HCT116 (cell line): ENCODE measurements around the gene BAIAP2. TPM values are rescaled to one million over a fixed set of nuclear protein-coding genes. Genes with fewer than 3 reads are reported as not detected.

ENCODE experiments used
- ATAC-seq: fragments of 200-7000 bp; cut with Tn5 transposase; 2 replicates; pipeline ENCODE4 v1.9.1; 2020; ENCODE audit warnings: mild to moderate bottlenecking, moderate library complexity
- BruUV-seq: library from RNA; stranded (reverse); fragments of 400-500 nt; replicated peaks from 2 replicates; lab custom pipeline; 2021; lab: Mats Ljungman, UMichigan
- CTCF ChIA-PET: fragments of 300-600 bp; sonication (Branson Sonifier 250); formaldehyde crosslinking; loops from one replicate; lab custom pipeline; 2021; ENCODE audit warnings: antibody characterized with exemption; lab: Charles Lee
- POLR2A ChIA-PET: fragments of 300-600, 350-600 bp; sonication (Branson Sonifier 250); formaldehyde crosslinking; loops from one replicate; lab custom pipeline; 2021; ENCODE audit warnings: antibody characterized with exemption; lab: Charles Lee
- RAD21 ChIA-PET, 2 experiments: fragments of 300-600 bp; sonication (Branson Sonifier 250); formaldehyde crosslinking; loops; one replicate each; lab custom pipeline; 2023; ENCODE audit warnings: low total read pairs in 2 of 2; ENCODE audit not compliant: uncharacterized antibody in 2 of 2, unreplicated experiment in 2 of 2, low non-redundant PET in 1 of 2; lab: Charles Lee
- DNase-seq: peaks from one replicate; pipeline ENCODE4 v3.0.0-alpha.2; 2010; ENCODE audit warnings: low read depth, low spot score
- H2AFZ ChIP-seq: fragments of 200-600 bp; shearing (Covaris generic), sonication (generic); 2 replicates; pipeline ENCODE4 v1.6.1; 2017; ENCODE audit warnings: low read depth, mixed run types, mixed read lengths, antibody characterized with exemption, low read length; ENCODE audit not compliant: poor library complexity, severe bottlenecking
- H3K27ac ChIP-seq: 2 replicates; pipeline ENCODE4 v1.5.1; 2012; ENCODE audit warnings: low read depth, low read length
- H3K27me3 ChIP-seq: fragments of 200-600 bp; sonication (generic); 2 replicates; pipeline ENCODE4 v1.6.1; 2016; ENCODE audit warnings: mixed run types, low read length, mixed read lengths; ENCODE audit not compliant: insufficient read depth
- H3K36me3 ChIP-seq, 2 experiments: fragments of 200-500 bp in 1 of 2; fragments of 200-600 bp in 1 of 2; sonication (Bioruptor generic) in 1 of 2; sonication (generic) in 1 of 2; 2 replicates each; pipeline versions ENCODE4 v1.5.1 to v1.6.1; 2014 to 2016; ENCODE audit warnings: low read length in 2 of 2, inconsistent platforms in 1 of 2, mixed read lengths in 1 of 2, mixed run types in 1 of 2; ENCODE audit not compliant: insufficient read depth in 2 of 2, control insufficient read depth in 1 of 2
- H3K4me1 ChIP-seq, 2 experiments: fragments of 200-600 bp in 1 of 2; sonication (generic) in 1 of 2; 2 replicates each; pipeline versions ENCODE4 v1.5.1 to v1.6.1; 2012 to 2017; ENCODE audit warnings: low read length in 2 of 2, inconsistent platforms in 1 of 2, mild to moderate bottlenecking in 1 of 2, mixed read lengths in 1 of 2, mixed run types in 1 of 2, moderate library complexity in 1 of 2; ENCODE audit not compliant: insufficient read depth in 2 of 2, control insufficient read depth in 1 of 2
- H3K4me2 ChIP-seq: fragments of 200-600 bp; sonication (generic); 2 replicates; pipeline ENCODE4 v1.6.1; 2017; ENCODE audit warnings: mixed run types, low read length, mixed read lengths
- H3K4me3 ChIP-seq, 2 experiments: fragments of 200-600 bp in 1 of 2; sonication (generic) in 1 of 2; replicated peaks in 1 of 2; 2 replicates each; pipeline ENCODE4 v1.5.1; 2011 to 2016; ENCODE audit warnings: low read length in 2 of 2, control low read depth in 1 of 2, low read depth in 1 of 2, mild to moderate bottlenecking in 1 of 2, mixed read lengths in 1 of 2, mixed run types in 1 of 2
- H3K79me2 ChIP-seq: fragments of 200-600 bp; sonication (generic); 2 replicates; pipeline ENCODE4 v1.6.1; 2017; ENCODE audit warnings: mild to moderate bottlenecking, mixed run types, low read length, moderate library complexity, mixed read lengths; ENCODE audit not compliant: insufficient read depth
- H3K9ac ChIP-seq: fragments of 200-600 bp; sonication (generic); 2 replicates; pipeline ENCODE4 v1.6.1; 2016; ENCODE audit warnings: low read length, mixed read lengths
- H3K9me2 ChIP-seq: fragments of 200-600 bp; sonication (generic), shearing (Covaris generic); 2 replicates; pipeline ENCODE4 v1.6.1; 2017; ENCODE audit warnings: mixed run types, mild to moderate bottlenecking, moderate library complexity; ENCODE audit not compliant: insufficient read depth
- H3K9me3 ChIP-seq, 2 experiments: fragments of 200-500 bp in 1 of 2; fragments of 200-600 bp in 1 of 2; sonication (Bioruptor generic) in 1 of 2; sonication (generic) in 1 of 2; 2 replicates each; pipeline ENCODE4 v1.6.1; 2014 to 2017; ENCODE audit warnings: low read length in 2 of 2, mixed read lengths in 2 of 2, inconsistent platforms in 1 of 2, low read depth in 1 of 2, mild to moderate bottlenecking in 1 of 2, mixed run types in 1 of 2, moderate library complexity in 1 of 2; ENCODE audit not compliant: control insufficient read depth in 1 of 2, insufficient read depth in 1 of 2
- H4K20me1 ChIP-seq: fragments of 200-600 bp; sonication (generic), shearing (Covaris generic); 2 replicates; pipeline ENCODE4 v1.6.1; 2017; ENCODE audit warnings: mixed run types, mild to moderate bottlenecking, moderate library complexity; ENCODE audit not compliant: insufficient read depth
- ELF1 ChIP-seq: IDR thresholded peaks from 2 replicates; pipeline ENCODE4 v1.6.1; 2012; ENCODE audit warnings: low read depth, borderline replicate concordance
- EZH2phosphoT487 ChIP-seq: fragments of 200-600 bp; IDR thresholded peaks from 2 replicates; pipeline ENCODE4 v1.6.1; 2018; ENCODE audit warnings: antibody characterized with exemption, borderline replicate concordance
- FOSL1 ChIP-seq: IDR thresholded peaks from 2 replicates; pipeline ENCODE4 v1.6.1; 2012; ENCODE audit warnings: low read depth
- JUND ChIP-seq: IDR thresholded peaks from 2 replicates; pipeline ENCODE4 v1.6.1; 2012
- MAX ChIP-seq: IDR thresholded peaks from 2 replicates; pipeline ENCODE4 v1.6.1; 2012
- RAD21 ChIP-seq: IDR thresholded peaks from 2 replicates; pipeline ENCODE4 v1.6.1; 2012; ENCODE audit warnings: low read depth, mild to moderate bottlenecking
- YY1 ChIP-seq: IDR thresholded peaks from 2 replicates; pipeline ENCODE4 v1.6.1; 2011; ENCODE audit warnings: low read length, low read depth, moderate library complexity, mild to moderate bottlenecking; ENCODE audit not compliant: insufficient replicate concordance; ENCODE audit errors: extremely low read depth
- ZBTB33 ChIP-seq: IDR thresholded peaks from 2 replicates; pipeline ENCODE4 v1.6.1; 2011; ENCODE audit warnings: mild to moderate bottlenecking, low read length, moderate library complexity; ENCODE audit not compliant: insufficient replicate concordance; ENCODE audit errors: extremely low read depth
- ZFX ChIP-seq: fragments of 450-650 bp; IDR thresholded peaks from 2 replicates; pipeline ENCODE4 v1.6.1; 2017
- intact Hi-C: fragments of 100-400 bp; cut with micrococcal nuclease; formaldehyde crosslinking; loops from 2 replicates; pipeline ENCODE4 v1.10.0; 2022
- total RNA-seq: library from RNA; stranded (reverse); gene quantifications from one replicate; pipeline ENCODE4 v1.2.1, GENCODE V29; 2021; ENCODE audit not compliant: unreplicated experiment

BAIAP2 gene
- total RNA-seq, 1 experiment from 2014 or later = 105 TPM

GRCh38 chr17:80991645-80992076, 43.3 kb upstream of the BAIAP2 start, which contains the start of gene CHMP6 (continued):
- no peak for TF ChIP-seq MAX
- TF ChIP-seq RAD21 = no peak

- DNase-seq (no peak), ATAC-seq (peak; percentile 23)
- H4K20me1 ChIP-seq = no peaks in the 10 kb centered on the region
- TF ChIP-seq ZFX (peak; percentile 87; the same call in 1 of the 2 replicates), ELF1 (no peak)
- peak overlapping the region; percentile 80 to 92 for H3K4me3 ChIP-seq
- RAD21 ChIA-PET = no interaction called here
- H3K36me3 ChIP-seq = peaks cover 6 to 18% of the 10 kb centered on the region in 2 experiments; a peak in 3 of 4 replicates
- no peaks in the 10 kb centered on the region for H3K9me3 ChIP-seq
- no peaks in the 10 kb centered on the region for H3K27me3 ChIP-seq
- no peaks in the 10 kb centered on the region for H3K9me2 ChIP-seq
- peak overlapping the region; percentile 92 for H3K4me2 ChIP-seq
- intact Hi-C loops = no loop called here
- peak overlapping the region; percentile 77 for H3K9ac ChIP-seq
- peaks cover 29 to 46% of the 10 kb centered on the region in 2 experiments for H3K4me1 ChIP-seq
- no TSS peak for BruUV-seq
- peaks cover 9% of the 10 kb centered on the region; the same call in 1 of the 2 replicates for H3K79me2 ChIP-seq
- H3K27ac ChIP-seq = peak overlapping the region; percentile 88
- POLR2A ChIA-PET = interaction anchor here (2.0 kb wide), 1 partner anchor 124 kb away, joined by 4 read pairs; no protein-coding TSS in a partner anchor
- CTCF ChIA-PET = interaction anchor here (1.3 kb wide), 1 partner anchor 10 kb away, joined by 3 read pairs; no protein-coding TSS in a partner anchor
- H2AFZ ChIP-seq = no peak overlapping the region
These were observed 42.6 kb upstream of the BAIAP2 start for GRCh38 chr17:80992077-80992947.

GRCh38 chr17:80992948-80993624, 41.9 kb upstream of the BAIAP2 start:
- Histone ChIP-seq H3K27ac (no peak overlapping the region; the same call in 1 of the 2 replicates), H3K9me3 (no peaks in the 10 kb centered on the region), H3K79me2 (peaks cover 9% of the 10 kb centered on the region; the same call in 1 of the 2 replicates), H3K27me3 (no peaks in the 10 kb centered on the region), H3K36me3 (peaks cover 14 to 24% of the 10 kb centered on the region in 2 experiments; a peak in 3 of 4 replicates), H3K4me1 (peaks cover 29 to 44% of the 10 kb centered on the region in 2 experiments), H3K4me2 (peak overlapping the region; percentile 92), H4K20me1 (no peaks in the 10 kb centered on the region), H3K9me2 (no peaks in the 10 kb centered on the region), H2AFZ (no peak overlapping the region), H3K4me3 (peak overlapping the region; percentile 80 to 92), H3K9ac (peak overlapping the region; percentile 77)
- CTCF ChIA-PET = no interaction called here
- TSS peak; percentile 84 for BruUV-seq
- RAD21 ChIA-PET = no interaction called here
- intact Hi-C loops = no loop called here
- no peak for DNase-seq
- POLR2A ChIA-PET = no interaction called here
- no peak for ATAC-seq
- TF ChIP-seq EZH2phosphoT487 = no peak
- TF ChIP-seq RAD21 = no peak
- TF ChIP-seq ZFX = no peak
- no peak for TF ChIP-seq YY1
- no peak for TF ChIP-seq FOSL1
- no peak for TF ChIP-seq ZBTB33
- no peak for TF ChIP-seq JUND
